ENCODE data around the gene TBCD.

TBCD gene

GRCh38 chr17:82973456-82974135, 221.7 kb downstream of the TBCD start:
- no peak for DNase-seq (ENCODE audit: low spot score)
- TF ChIP-seq CTCF (IDR thresholded peaks at IDR 0.05; ENCODE audit: poor library complexity, severe bottlenecking): no peak
- no peaks in the 10 kb centered on the region for H3K9me3 ChIP-seq (ENCODE audit: severe bottlenecking)
- H3K4me3 ChIP-seq (ENCODE audit: severe bottlenecking): no peak overlapping the region
- no peak for ATAC-seq (ENCODE audit: low read depth)
- no peaks in the 10 kb centered on the region for H3K27me3 ChIP-seq (ENCODE audit: insufficient read depth, poor library complexity, severe bottlenecking)
- H3K36me3 ChIP-seq (ENCODE audit: low read depth): no peaks in the 10 kb centered on the region
- no peaks in the 10 kb centered on the region for H3K4me1 ChIP-seq (ENCODE audit: insufficient read depth, poor library complexity, severe bottlenecking)
- no peak overlapping the region for H3K27ac ChIP-seq (ENCODE audit: poor library complexity, severe bottlenecking)

- DNase-seq (ENCODE audit: low spot score) (no peak), ATAC-seq (ENCODE audit: low read depth) (no peak; the same call in 2 of the 3 replicates)
- no peaks in the 10 kb centered on the region for H3K36me3 ChIP-seq (ENCODE audit: low read depth)
- no peak overlapping the region for H3K4me3 ChIP-seq (ENCODE audit: severe bottlenecking)
- TF ChIP-seq CTCF (IDR thresholded peaks at IDR 0.05; ENCODE audit: poor library complexity, severe bottlenecking): no peak
- H3K9me3 ChIP-seq (ENCODE audit: severe bottlenecking): no peaks in the 10 kb centered on the region
- no peaks in the 10 kb centered on the region for H3K4me1 ChIP-seq (ENCODE audit: insufficient read depth, poor library complexity, severe bottlenecking)
- H3K27ac ChIP-seq (ENCODE audit: poor library complexity, severe bottlenecking): no peak overlapping the region
- no peaks in the 10 kb centered on the region for H3K27me3 ChIP-seq (ENCODE audit: insufficient read depth, poor library complexity, severe bottlenecking)
These were observed 222.5 kb downstream of the TBCD start for GRCh38 chr17:82974136-82974952.

- H3K4me3 ChIP-seq (ENCODE audit: severe bottlenecking): no peak overlapping the region
- no peaks in the 10 kb centered on the region for H3K36me3 ChIP-seq (ENCODE audit: low read depth)
- no peaks in the 10 kb centered on the region for H3K9me3 ChIP-seq (ENCODE audit: severe bottlenecking)
- DNase-seq (ENCODE audit: low spot score) (no peak), ATAC-seq (ENCODE audit: low read depth) (no peak)
- H3K27me3 ChIP-seq (ENCODE audit: insufficient read depth, poor library complexity, severe bottlenecking): no peaks in the 10 kb centered on the region
- no peak for TF ChIP-seq CTCF (IDR thresholded peaks at IDR 0.05; ENCODE audit: poor library complexity, severe bottlenecking)
- no peaks in the 10 kb centered on the region for H3K4me1 ChIP-seq (ENCODE audit: insufficient read depth, poor library complexity, severe bottlenecking)
- no peak overlapping the region for H3K27ac ChIP-seq (ENCODE audit: poor library complexity, severe bottlenecking)
These were observed 225.2 kb downstream of the TBCD start for GRCh38 chr17:82976982-82977488.

- DNase-seq (ENCODE audit: low spot score): no peak
- no peaks in the 10 kb centered on the region for H3K9me3 ChIP-seq (ENCODE audit: severe bottlenecking)
- TF ChIP-seq CTCF (IDR thresholded peaks at IDR 0.05; ENCODE audit: poor library complexity, severe bottlenecking): no peak
- no peak overlapping the region for H3K4me3 ChIP-seq (ENCODE audit: severe bottlenecking)
- ATAC-seq (ENCODE audit: low read depth): no peak
- no peaks in the 10 kb centered on the region for H3K27me3 ChIP-seq (ENCODE audit: insufficient read depth, poor library complexity, severe bottlenecking)
- no peaks in the 10 kb centered on the region for H3K36me3 ChIP-seq (ENCODE audit: low read depth)
- no peak overlapping the region for H3K27ac ChIP-seq (ENCODE audit: poor library complexity, severe bottlenecking)
- H3K4me1 ChIP-seq (ENCODE audit: insufficient read depth, poor library complexity, severe bottlenecking): no peaks in the 10 kb centered on the region
These were observed 225.7 kb downstream of the TBCD start for GRCh38 chr17:82977606-82978005.

Measured in RWPE2 (cell line).